Sigmoid colon (tissue), 4 donors: ENCODE measurements around the gene MYO5A.

ENCODE experiments used
- EP300 ChIP-seq, 4 donors: sonication (generic); formaldehyde crosslinking; IDR thresholded peaks; one replicate each; pipeline ENCODE4 v1.6.1; 2017; ENCODE audit warnings: antibody characterized with exemption in 4 of 4
- POLR2A ChIP-seq, 2 donors: fragments of 450-650 bp; IDR thresholded peaks; one replicate each; pipeline ENCODE4 v1.6.1; 2016; ENCODE audit warnings: antibody characterized with exemption in 2 of 2, mild to moderate bottlenecking in 2 of 2, moderate library complexity in 2 of 2
- POLR2AphosphoS5 ChIP-seq, 4 donors: sonication (generic); formaldehyde crosslinking; IDR thresholded peaks; one replicate each; pipeline ENCODE4 v1.6.1; 2017; ENCODE audit warnings: antibody characterized with exemption in 4 of 4
- TF ChIP-seq, protein P1 (sequence below), 4 experiments: fragments of 450-650 bp in 3 of 4; fragments of 200-600 bp in 1 of 4; IDR thresholded peaks; one replicate each; pipeline ENCODE4 v1.5.1; 2016 to 2019; ENCODE audit warnings: antibody characterized with exemption in 4 of 4, mild to moderate bottlenecking in 3 of 4, moderate library complexity in 2 of 4

DNA sequence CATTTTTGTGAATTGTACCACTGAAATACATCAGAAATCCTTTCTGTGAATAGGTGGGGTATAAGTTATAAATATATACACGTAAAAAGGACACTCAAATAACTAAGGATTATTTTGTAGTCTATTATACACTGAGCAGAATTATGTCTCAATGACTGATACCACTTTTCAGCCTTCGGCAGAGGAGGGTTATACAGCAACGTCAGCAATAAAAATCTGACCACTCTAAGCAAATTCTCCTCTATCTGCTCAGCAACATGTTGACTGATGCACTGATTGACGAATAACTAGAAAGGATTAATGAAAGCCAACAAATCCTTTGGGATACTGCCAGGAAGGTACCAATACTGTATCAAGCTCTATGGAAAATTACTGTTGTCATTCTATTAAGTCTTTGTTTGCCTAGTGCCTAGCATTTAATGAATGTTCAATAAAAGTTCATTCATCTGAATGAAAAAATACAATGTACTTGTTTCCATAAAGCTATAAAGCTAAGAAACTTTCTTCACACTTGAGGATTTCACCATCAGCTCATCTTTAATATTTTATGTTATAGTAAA lies 34.9 kb upstream of the MYO5A start:
- TF ChIP-seq, protein P1, sequence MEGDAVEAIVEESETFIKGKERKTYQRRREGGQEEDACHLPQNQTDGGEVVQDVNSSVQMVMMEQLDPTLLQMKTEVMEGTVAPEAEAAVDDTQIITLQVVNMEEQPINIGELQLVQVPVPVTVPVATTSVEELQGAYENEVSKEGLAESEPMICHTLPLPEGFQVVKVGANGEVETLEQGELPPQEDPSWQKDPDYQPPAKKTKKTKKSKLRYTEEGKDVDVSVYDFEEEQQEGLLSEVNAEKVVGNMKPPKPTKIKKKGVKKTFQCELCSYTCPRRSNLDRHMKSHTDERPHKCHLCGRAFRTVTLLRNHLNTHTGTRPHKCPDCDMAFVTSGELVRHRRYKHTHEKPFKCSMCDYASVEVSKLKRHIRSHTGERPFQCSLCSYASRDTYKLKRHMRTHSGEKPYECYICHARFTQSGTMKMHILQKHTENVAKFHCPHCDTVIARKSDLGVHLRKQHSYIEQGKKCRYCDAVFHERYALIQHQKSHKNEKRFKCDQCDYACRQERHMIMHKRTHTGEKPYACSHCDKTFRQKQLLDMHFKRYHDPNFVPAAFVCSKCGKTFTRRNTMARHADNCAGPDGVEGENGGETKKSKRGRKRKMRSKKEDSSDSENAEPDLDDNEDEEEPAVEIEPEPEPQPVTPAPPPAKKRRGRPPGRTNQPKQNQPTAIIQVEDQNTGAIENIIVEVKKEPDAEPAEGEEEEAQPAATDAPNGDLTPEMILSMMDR (IDR thresholded peaks at IDR 0.05): no peak
- TF ChIP-seq POLR2AphosphoS5 (IDR thresholded peaks at IDR 0.05) (no peak), POLR2A (IDR thresholded peaks at IDR 0.05) (no peak), EP300 (IDR thresholded peaks at IDR 0.05) (no peak)
